HCT116 (cell line): ENCODE results near the gene ZNF358. TPM values are rescaled to one million over a fixed set of nuclear protein-coding genes. Genes with fewer than 3 reads are reported as not detected.

Experiments
- ATAC-seq: fragments of 200-7000 bp; cut with Tn5 transposase; 2 replicates; pipeline ENCODE4 v1.9.1; 2020; ENCODE audit warnings: mild to moderate bottlenecking, moderate library complexity
- BruUV-seq: library from RNA; stranded (reverse); fragments of 400-500 nt; replicated peaks from 2 replicates; lab custom pipeline; 2021; lab: Mats Ljungman, UMichigan
- CTCF ChIA-PET: fragments of 300-600 bp; sonication (Branson Sonifier 250); formaldehyde crosslinking; loops from one replicate; lab custom pipeline; 2021; ENCODE audit warnings: antibody characterized with exemption; lab: Charles Lee
- POLR2A ChIA-PET: fragments of 300-600, 350-600 bp; sonication (Branson Sonifier 250); formaldehyde crosslinking; loops from one replicate; lab custom pipeline; 2021; ENCODE audit warnings: antibody characterized with exemption; lab: Charles Lee
- RAD21 ChIA-PET, 2 experiments: fragments of 300-600 bp; sonication (Branson Sonifier 250); formaldehyde crosslinking; loops; one replicate each; lab custom pipeline; 2023; ENCODE audit warnings: low total read pairs in 2 of 2; ENCODE audit not compliant: uncharacterized antibody in 2 of 2, unreplicated experiment in 2 of 2, low non-redundant PET in 1 of 2; lab: Charles Lee
- DNase-seq: peaks from one replicate; pipeline ENCODE4 v3.0.0-alpha.2; 2010; ENCODE audit warnings: low read depth, low spot score
- H2AFZ ChIP-seq: fragments of 200-600 bp; shearing (Covaris generic), sonication (generic); 2 replicates; pipeline ENCODE4 v1.6.1; 2017; ENCODE audit warnings: low read depth, mixed run types, mixed read lengths, antibody characterized with exemption, low read length; ENCODE audit not compliant: poor library complexity, severe bottlenecking
- H3K27ac ChIP-seq: 2 replicates; pipeline ENCODE4 v1.5.1; 2012; ENCODE audit warnings: low read depth, low read length
- H3K27me3 ChIP-seq: fragments of 200-600 bp; sonication (generic); 2 replicates; pipeline ENCODE4 v1.6.1; 2016; ENCODE audit warnings: mixed run types, low read length, mixed read lengths; ENCODE audit not compliant: insufficient read depth
- H3K36me3 ChIP-seq, 2 experiments: fragments of 200-500 bp in 1 of 2; fragments of 200-600 bp in 1 of 2; sonication (Bioruptor generic) in 1 of 2; sonication (generic) in 1 of 2; 2 replicates each; pipeline versions ENCODE4 v1.5.1 to v1.6.1; 2014 to 2016; ENCODE audit warnings: low read length in 2 of 2, inconsistent platforms in 1 of 2, mixed read lengths in 1 of 2, mixed run types in 1 of 2; ENCODE audit not compliant: insufficient read depth in 2 of 2, control insufficient read depth in 1 of 2
- H3K4me1 ChIP-seq, 2 experiments: fragments of 200-600 bp in 1 of 2; sonication (generic) in 1 of 2; 2 replicates each; pipeline versions ENCODE4 v1.5.1 to v1.6.1; 2012 to 2017; ENCODE audit warnings: low read length in 2 of 2, inconsistent platforms in 1 of 2, mild to moderate bottlenecking in 1 of 2, mixed read lengths in 1 of 2, mixed run types in 1 of 2, moderate library complexity in 1 of 2; ENCODE audit not compliant: insufficient read depth in 2 of 2, control insufficient read depth in 1 of 2
- H3K4me2 ChIP-seq: fragments of 200-600 bp; sonication (generic); 2 replicates; pipeline ENCODE4 v1.6.1; 2017; ENCODE audit warnings: mixed run types, low read length, mixed read lengths
- H3K4me3 ChIP-seq, 2 experiments: fragments of 200-600 bp in 1 of 2; sonication (generic) in 1 of 2; replicated peaks in 1 of 2; 2 replicates each; pipeline ENCODE4 v1.5.1; 2011 to 2016; ENCODE audit warnings: low read length in 2 of 2, control low read depth in 1 of 2, low read depth in 1 of 2, mild to moderate bottlenecking in 1 of 2, mixed read lengths in 1 of 2, mixed run types in 1 of 2
- H3K79me2 ChIP-seq: fragments of 200-600 bp; sonication (generic); 2 replicates; pipeline ENCODE4 v1.6.1; 2017; ENCODE audit warnings: mild to moderate bottlenecking, mixed run types, low read length, moderate library complexity, mixed read lengths; ENCODE audit not compliant: insufficient read depth
- H3K9ac ChIP-seq: fragments of 200-600 bp; sonication (generic); 2 replicates; pipeline ENCODE4 v1.6.1; 2016; ENCODE audit warnings: low read length, mixed read lengths
- H3K9me2 ChIP-seq: fragments of 200-600 bp; sonication (generic), shearing (Covaris generic); 2 replicates; pipeline ENCODE4 v1.6.1; 2017; ENCODE audit warnings: mixed run types, mild to moderate bottlenecking, moderate library complexity; ENCODE audit not compliant: insufficient read depth
- H3K9me3 ChIP-seq, 2 experiments: fragments of 200-500 bp in 1 of 2; fragments of 200-600 bp in 1 of 2; sonication (Bioruptor generic) in 1 of 2; sonication (generic) in 1 of 2; 2 replicates each; pipeline ENCODE4 v1.6.1; 2014 to 2017; ENCODE audit warnings: low read length in 2 of 2, mixed read lengths in 2 of 2, inconsistent platforms in 1 of 2, low read depth in 1 of 2, mild to moderate bottlenecking in 1 of 2, mixed run types in 1 of 2, moderate library complexity in 1 of 2; ENCODE audit not compliant: control insufficient read depth in 1 of 2, insufficient read depth in 1 of 2
- H4K20me1 ChIP-seq: fragments of 200-600 bp; sonication (generic), shearing (Covaris generic); 2 replicates; pipeline ENCODE4 v1.6.1; 2017; ENCODE audit warnings: mixed run types, mild to moderate bottlenecking, moderate library complexity; ENCODE audit not compliant: insufficient read depth
- CEBPB ChIP-seq: IDR thresholded peaks from 2 replicates; pipeline ENCODE4 v1.6.1; 2012; ENCODE audit warnings: low read depth
- ELF1 ChIP-seq: IDR thresholded peaks from 2 replicates; pipeline ENCODE4 v1.6.1; 2012; ENCODE audit warnings: low read depth, borderline replicate concordance
- EZH2 ChIP-seq: fragments of 200-600 bp; sonication (generic); IDR thresholded peaks from 2 replicates; pipeline ENCODE4 v1.6.1; 2017; ENCODE audit warnings: antibody characterized with exemption, mixed run types
- EZH2phosphoT487 ChIP-seq: fragments of 200-600 bp; IDR thresholded peaks from 2 replicates; pipeline ENCODE4 v1.6.1; 2018; ENCODE audit warnings: antibody characterized with exemption, borderline replicate concordance
- JUND ChIP-seq: IDR thresholded peaks from 2 replicates; pipeline ENCODE4 v1.6.1; 2012
- POLR2AphosphoS5 ChIP-seq: IDR thresholded peaks from 2 replicates; pipeline ENCODE4 v1.6.1; 2011; ENCODE audit warnings: mild to moderate bottlenecking, low read depth, low read length, moderate library complexity
- SIN3A ChIP-seq: IDR thresholded peaks from 2 replicates; pipeline ENCODE4 v1.6.1; 2012; ENCODE audit warnings: low read depth
- SP1 ChIP-seq: IDR thresholded peaks from 2 replicates; pipeline ENCODE4 v1.6.1; 2012; ENCODE audit warnings: low read depth
- SRF ChIP-seq: IDR thresholded peaks from 2 replicates; pipeline ENCODE4 v1.6.1; 2012; ENCODE audit warnings: low read depth
- TCF7L2 ChIP-seq: IDR thresholded peaks from 2 replicates; pipeline ENCODE4 v1.7.0; 2011; ENCODE audit warnings: borderline replicate concordance, inconsistent platforms; ENCODE audit not compliant: insufficient read depth, insufficient read length; ENCODE audit errors: extremely low read depth
- YY1 ChIP-seq: IDR thresholded peaks from 2 replicates; pipeline ENCODE4 v1.6.1; 2011; ENCODE audit warnings: low read length, low read depth, moderate library complexity, mild to moderate bottlenecking; ENCODE audit not compliant: insufficient replicate concordance; ENCODE audit errors: extremely low read depth
- ZFX ChIP-seq: fragments of 450-650 bp; IDR thresholded peaks from 2 replicates; pipeline ENCODE4 v1.6.1; 2017
- ZNF274 ChIP-seq: fragments of 200-500 bp; sonication (Bioruptor generic); IDR thresholded peaks from 2 replicates; pipeline ENCODE4 v1.6.1; 2014; ENCODE audit warnings: mild to moderate bottlenecking, low read depth, low read length, inconsistent platforms
- intact Hi-C: fragments of 100-400 bp; cut with micrococcal nuclease; formaldehyde crosslinking; loops from 2 replicates; pipeline ENCODE4 v1.10.0; 2022
- total RNA-seq: library from RNA; stranded (reverse); gene quantifications from one replicate; pipeline ENCODE4 v1.2.1, GENCODE V29; 2021; ENCODE audit not compliant: unreplicated experiment
- TF ChIP-seq, protein P1 (sequence below): IDR thresholded peaks from 2 replicates; pipeline ENCODE4 v1.6.1; 2011; ENCODE audit warnings: mild to moderate bottlenecking, low read length, moderate library complexity; ENCODE audit not compliant: insufficient replicate concordance; ENCODE audit errors: extremely low read depth
- TF ChIP-seq, protein P2 (sequence below): IDR thresholded peaks from 2 replicates; pipeline ENCODE4 v1.6.1; 2012
- TF ChIP-seq, protein P3 (sequence below), 3 experiments: fragments of 200-600 bp in 1 of 3; sonication (generic) in 1 of 3; IDR thresholded peaks in 2 of 3; conservative IDR thresholded peaks in 1 of 3; 2 replicates each; pipeline ENCODE4 v1.5.1; 2012 to 2017; ENCODE audit warnings: low read depth in 2 of 3, low read length in 2 of 3, antibody characterized with exemption in 1 of 3, borderline replicate concordance in 1 of 3, control low read depth in 1 of 3, mild to moderate bottlenecking in 1 of 3, mixed read lengths in 1 of 3, mixed run types in 1 of 3, moderate library complexity in 1 of 3; ENCODE audit not compliant: insufficient read depth in 1 of 3
- TF ChIP-seq, protein P4 (sequence below): IDR thresholded peaks from 2 replicates; pipeline ENCODE4 v1.6.1; 2012; ENCODE audit warnings: low read depth

ZNF358 gene
- total RNA-seq, 1 experiment from 2014 or later, result 20.7 TPM

DNA sequence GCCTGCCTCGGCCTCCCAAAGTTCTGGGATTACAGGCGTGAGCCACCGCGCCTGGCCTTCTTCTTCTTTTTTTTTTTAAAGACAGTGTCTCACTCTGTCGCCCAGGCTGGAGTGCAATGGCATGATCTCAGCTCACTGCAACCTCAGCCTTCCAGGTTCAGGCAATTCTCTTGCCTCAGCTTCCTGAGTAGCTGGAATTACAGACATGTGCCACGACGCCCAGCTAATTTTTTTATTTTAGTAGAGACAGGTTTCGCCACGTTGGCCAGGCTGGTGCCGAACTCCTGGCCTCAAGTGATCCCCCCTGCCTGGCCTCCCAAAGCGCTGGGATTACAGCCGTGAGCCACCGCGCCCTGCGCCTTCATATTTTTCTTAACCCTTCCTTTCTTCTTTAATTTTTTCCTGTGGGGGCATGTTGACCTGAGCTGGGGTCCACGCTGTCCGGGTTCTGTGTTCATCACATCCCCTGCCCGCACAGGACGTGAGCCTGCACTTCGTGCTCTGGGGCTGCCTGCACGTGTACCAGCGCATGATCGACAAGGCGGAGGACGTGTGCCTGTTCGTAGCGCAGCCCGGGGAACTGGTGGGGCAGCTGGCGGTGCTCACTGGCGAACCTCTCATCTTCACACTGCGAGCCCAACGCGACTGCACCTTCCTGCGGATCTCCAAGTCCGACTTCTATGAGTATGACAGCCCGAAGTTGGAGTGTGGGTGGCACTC, 33.7 kb downstream of the ZNF358 start:
- no peaks in the 10 kb centered on the region for H3K27me3 ChIP-seq
- no TSS peak for BruUV-seq
- DNase-seq (no peak), ATAC-seq (no peak)
- ChIA-PET CTCF (interaction anchor here (1.6 kb wide), 1 partner anchor 19 kb away, joined by 4 read pairs; no protein-coding TSS in a partner anchor), POLR2A (no interaction called here), RAD21 (no interaction called here)
- no peak overlapping the region for H2AFZ ChIP-seq
- H3K4me1 ChIP-seq, result peaks cover 0 to 6% of the 10 kb centered on the region in 2 experiments; a peak in 3 of 4 replicates
- no peak overlapping the region for H3K4me3 ChIP-seq
- H3K79me2 ChIP-seq, result no peaks in the 10 kb centered on the region
- TF ChIP-seq SP1 (no peak), JUND (no peak), YY1 (no peak), TCF7L2 (no peak), ELF1 (no peak), ZFX (no peak), ZNF274 (no peak), EZH2phosphoT487 (no peak), SRF (no peak), POLR2AphosphoS5 (no peak), SIN3A (no peak), CEBPB (no peak), EZH2 (no peak)
- TF ChIP-seq, protein P1, sequence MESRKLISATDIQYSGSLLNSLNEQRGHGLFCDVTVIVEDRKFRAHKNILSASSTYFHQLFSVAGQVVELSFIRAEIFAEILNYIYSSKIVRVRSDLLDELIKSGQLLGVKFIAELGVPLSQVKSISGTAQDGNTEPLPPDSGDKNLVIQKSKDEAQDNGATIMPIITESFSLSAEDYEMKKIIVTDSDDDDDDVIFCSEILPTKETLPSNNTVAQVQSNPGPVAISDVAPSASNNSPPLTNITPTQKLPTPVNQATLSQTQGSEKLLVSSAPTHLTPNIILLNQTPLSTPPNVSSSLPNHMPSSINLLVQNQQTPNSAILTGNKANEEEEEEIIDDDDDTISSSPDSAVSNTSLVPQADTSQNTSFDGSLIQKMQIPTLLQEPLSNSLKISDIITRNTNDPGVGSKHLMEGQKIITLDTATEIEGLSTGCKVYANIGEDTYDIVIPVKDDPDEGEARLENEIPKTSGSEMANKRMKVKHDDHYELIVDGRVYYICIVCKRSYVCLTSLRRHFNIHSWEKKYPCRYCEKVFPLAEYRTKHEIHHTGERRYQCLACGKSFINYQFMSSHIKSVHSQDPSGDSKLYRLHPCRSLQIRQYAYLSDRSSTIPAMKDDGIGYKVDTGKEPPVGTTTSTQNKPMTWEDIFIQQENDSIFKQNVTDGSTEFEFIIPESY, result no peak
- TF ChIP-seq, protein P2, sequence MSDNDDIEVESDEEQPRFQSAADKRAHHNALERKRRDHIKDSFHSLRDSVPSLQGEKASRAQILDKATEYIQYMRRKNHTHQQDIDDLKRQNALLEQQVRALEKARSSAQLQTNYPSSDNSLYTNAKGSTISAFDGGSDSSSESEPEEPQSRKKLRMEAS, result no peak
- TF ChIP-seq, protein P3, sequence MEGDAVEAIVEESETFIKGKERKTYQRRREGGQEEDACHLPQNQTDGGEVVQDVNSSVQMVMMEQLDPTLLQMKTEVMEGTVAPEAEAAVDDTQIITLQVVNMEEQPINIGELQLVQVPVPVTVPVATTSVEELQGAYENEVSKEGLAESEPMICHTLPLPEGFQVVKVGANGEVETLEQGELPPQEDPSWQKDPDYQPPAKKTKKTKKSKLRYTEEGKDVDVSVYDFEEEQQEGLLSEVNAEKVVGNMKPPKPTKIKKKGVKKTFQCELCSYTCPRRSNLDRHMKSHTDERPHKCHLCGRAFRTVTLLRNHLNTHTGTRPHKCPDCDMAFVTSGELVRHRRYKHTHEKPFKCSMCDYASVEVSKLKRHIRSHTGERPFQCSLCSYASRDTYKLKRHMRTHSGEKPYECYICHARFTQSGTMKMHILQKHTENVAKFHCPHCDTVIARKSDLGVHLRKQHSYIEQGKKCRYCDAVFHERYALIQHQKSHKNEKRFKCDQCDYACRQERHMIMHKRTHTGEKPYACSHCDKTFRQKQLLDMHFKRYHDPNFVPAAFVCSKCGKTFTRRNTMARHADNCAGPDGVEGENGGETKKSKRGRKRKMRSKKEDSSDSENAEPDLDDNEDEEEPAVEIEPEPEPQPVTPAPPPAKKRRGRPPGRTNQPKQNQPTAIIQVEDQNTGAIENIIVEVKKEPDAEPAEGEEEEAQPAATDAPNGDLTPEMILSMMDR (IDR thresholded peaks at IDR 0.05 in 2 of 3, conservative IDR thresholded peaks at IDR 0.05 in 1 of 3; ENCODE audit: borderline replicate concordance in 1 of 3, insufficient read depth in 1 of 3, low read depth in 2 of 3, low read length in 2 of 3), result no peak
- TF ChIP-seq, protein P4, sequence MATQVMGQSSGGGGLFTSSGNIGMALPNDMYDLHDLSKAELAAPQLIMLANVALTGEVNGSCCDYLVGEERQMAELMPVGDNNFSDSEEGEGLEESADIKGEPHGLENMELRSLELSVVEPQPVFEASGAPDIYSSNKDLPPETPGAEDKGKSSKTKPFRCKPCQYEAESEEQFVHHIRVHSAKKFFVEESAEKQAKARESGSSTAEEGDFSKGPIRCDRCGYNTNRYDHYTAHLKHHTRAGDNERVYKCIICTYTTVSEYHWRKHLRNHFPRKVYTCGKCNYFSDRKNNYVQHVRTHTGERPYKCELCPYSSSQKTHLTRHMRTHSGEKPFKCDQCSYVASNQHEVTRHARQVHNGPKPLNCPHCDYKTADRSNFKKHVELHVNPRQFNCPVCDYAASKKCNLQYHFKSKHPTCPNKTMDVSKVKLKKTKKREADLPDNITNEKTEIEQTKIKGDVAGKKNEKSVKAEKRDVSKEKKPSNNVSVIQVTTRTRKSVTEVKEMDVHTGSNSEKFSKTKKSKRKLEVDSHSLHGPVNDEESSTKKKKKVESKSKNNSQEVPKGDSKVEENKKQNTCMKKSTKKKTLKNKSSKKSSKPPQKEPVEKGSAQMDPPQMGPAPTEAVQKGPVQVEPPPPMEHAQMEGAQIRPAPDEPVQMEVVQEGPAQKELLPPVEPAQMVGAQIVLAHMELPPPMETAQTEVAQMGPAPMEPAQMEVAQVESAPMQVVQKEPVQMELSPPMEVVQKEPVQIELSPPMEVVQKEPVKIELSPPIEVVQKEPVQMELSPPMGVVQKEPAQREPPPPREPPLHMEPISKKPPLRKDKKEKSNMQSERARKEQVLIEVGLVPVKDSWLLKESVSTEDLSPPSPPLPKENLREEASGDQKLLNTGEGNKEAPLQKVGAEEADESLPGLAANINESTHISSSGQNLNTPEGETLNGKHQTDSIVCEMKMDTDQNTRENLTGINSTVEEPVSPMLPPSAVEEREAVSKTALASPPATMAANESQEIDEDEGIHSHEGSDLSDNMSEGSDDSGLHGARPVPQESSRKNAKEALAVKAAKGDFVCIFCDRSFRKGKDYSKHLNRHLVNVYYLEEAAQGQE, result no peak
- H3K27ac ChIP-seq, result no peak overlapping the region
- no peaks in the 10 kb centered on the region for H3K9me2 ChIP-seq
- no peaks in the 10 kb centered on the region for H3K9me3 ChIP-seq
- no peak overlapping the region for H3K4me2 ChIP-seq
- H3K9ac ChIP-seq, result no peak overlapping the region
- peaks cover 0 to 2% of the 10 kb centered on the region in 2 experiments; a peak in 1 of 4 replicates for H3K36me3 ChIP-seq
- no peaks in the 10 kb centered on the region for H4K20me1 ChIP-seq
- intact Hi-C loops, result no loop called here
